IPS-18a (cell line): ENCODE data around the gene MEIS1.

Experiments used
- H3K27ac ChIP-seq: one replicate; pipeline ENCODE4 v1.5.1; 2013; ENCODE audit warnings: low read length
- H3K27me3 ChIP-seq: one replicate; pipeline ENCODE4 v1.6.1; 2013; ENCODE audit warnings: mild to moderate bottlenecking, low read length; ENCODE audit not compliant: control insufficient read depth, insufficient read depth
- H3K36me3 ChIP-seq: one replicate; pipeline ENCODE4 v1.6.1; 2013; ENCODE audit warnings: low read depth, low read length; ENCODE audit not compliant: control insufficient read depth
- H3K4me1 ChIP-seq: one replicate; pipeline ENCODE4 v1.6.1; 2013; ENCODE audit warnings: low read depth, low read length; ENCODE audit not compliant: control insufficient read depth
- H3K4me3 ChIP-seq: one replicate; pipeline ENCODE4 v1.5.1; 2013; ENCODE audit warnings: low read length
- H3K9ac ChIP-seq: one replicate; pipeline ENCODE4 v1.6.1; 2013; ENCODE audit warnings: mild to moderate bottlenecking, low read length, moderate library complexity
- H3K9me3 ChIP-seq: one replicate; pipeline ENCODE4 v1.6.1; 2013; ENCODE audit warnings: low read depth, low read length; ENCODE audit not compliant: control insufficient read depth

MEIS1 gene

GRCh38 chr2:66439812-66440542, 5.1 kb downstream of the MEIS1 start:
- peaks cover 60% of the 10 kb centered on the region for H3K4me1 ChIP-seq
- peaks cover 100% of the 10 kb centered on the region for H3K27me3 ChIP-seq
- H3K27ac ChIP-seq, result no peak overlapping the region
- no peak overlapping the region for H3K9ac ChIP-seq
- no peaks in the 10 kb centered on the region for H3K9me3 ChIP-seq
- peak overlapping the region; percentile 59 for H3K4me3 ChIP-seq
- no peaks in the 10 kb centered on the region for H3K36me3 ChIP-seq

- Histone ChIP-seq H3K9ac (no peak overlapping the region), H3K4me3 (peak overlapping the region; percentile 59), H3K4me1 (peaks cover 64% of the 10 kb centered on the region), H3K27me3 (peaks cover 100% of the 10 kb centered on the region), H3K36me3 (no peaks in the 10 kb centered on the region), H3K9me3 (no peaks in the 10 kb centered on the region), H3K27ac (no peak overlapping the region)
These were observed 6.0 kb downstream of the MEIS1 start for GRCh38 chr2:66440708-66441497.

DNA sequence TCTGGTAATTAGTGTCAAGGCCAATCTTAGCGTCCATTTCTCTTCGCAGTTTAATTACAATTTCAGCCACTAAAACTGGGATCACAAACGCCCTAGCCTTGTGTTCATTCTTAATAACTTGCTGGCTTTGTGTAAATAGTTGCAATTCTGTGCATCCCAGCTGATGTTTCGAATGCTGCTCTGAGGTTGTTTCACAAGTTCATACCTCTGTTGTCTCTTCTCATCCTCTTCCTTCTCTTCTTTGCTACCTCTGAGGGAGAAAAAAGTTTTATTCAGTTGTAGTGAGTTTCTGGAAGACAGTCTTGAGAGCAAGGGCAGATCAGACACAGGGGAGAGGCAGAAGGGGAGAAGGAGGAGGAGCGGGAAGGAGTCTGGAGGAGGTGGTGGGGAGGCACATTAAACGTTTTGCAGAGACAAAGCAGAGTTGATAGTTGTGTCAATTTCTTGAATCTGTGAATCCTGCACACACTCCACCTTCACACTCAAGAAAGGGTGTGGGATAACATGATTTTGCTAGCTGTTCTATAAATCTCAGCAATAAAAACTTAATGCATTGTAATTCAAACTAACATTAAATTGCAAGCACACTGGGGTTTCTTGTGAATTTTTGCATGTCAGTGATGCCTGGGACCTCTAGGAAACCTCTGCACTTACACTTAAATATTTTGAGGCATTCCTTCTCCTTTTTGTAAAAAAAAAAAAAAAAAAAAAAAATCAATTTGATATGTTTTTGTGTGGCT, 6.8 kb downstream of the MEIS1 start:
- no peaks in the 10 kb centered on the region for H3K36me3 ChIP-seq

GRCh38 chr2:66442516-66443185, 7.7 kb downstream of the MEIS1 start:
- Histone ChIP-seq H3K27me3 (peaks cover 100% of the 10 kb centered on the region), H3K27ac (no peak overlapping the region), H3K9ac (no peak overlapping the region), H3K4me3 (no peak overlapping the region), H3K36me3 (no peaks in the 10 kb centered on the region), H3K4me1 (peaks cover 59% of the 10 kb centered on the region), H3K9me3 (no peaks in the 10 kb centered on the region)

More for the DNA sequence above, 6.8 kb downstream of the MEIS1 start:
- H3K9me3 ChIP-seq, result no peaks in the 10 kb centered on the region
- no peak overlapping the region for H3K27ac ChIP-seq
- H3K27me3 ChIP-seq, result peaks cover 100% of the 10 kb centered on the region
- peak overlapping the region; percentile 22 for H3K4me3 ChIP-seq
- peaks cover 58% of the 10 kb centered on the region for H3K4me1 ChIP-seq
- H3K9ac ChIP-seq, result no peak overlapping the region

GRCh38 chr2:66443186-66443978, 8.5 kb downstream of the MEIS1 start:
- peaks cover 52% of the 10 kb centered on the region for H3K4me1 ChIP-seq
- H3K9me3 ChIP-seq, result no peaks in the 10 kb centered on the region
- no peak overlapping the region for H3K9ac ChIP-seq
- H3K27me3 ChIP-seq, result peaks cover 100% of the 10 kb centered on the region
- no peak overlapping the region for H3K27ac ChIP-seq
- H3K4me3 ChIP-seq, result no peak overlapping the region
- no peaks in the 10 kb centered on the region for H3K36me3 ChIP-seq

DNA sequence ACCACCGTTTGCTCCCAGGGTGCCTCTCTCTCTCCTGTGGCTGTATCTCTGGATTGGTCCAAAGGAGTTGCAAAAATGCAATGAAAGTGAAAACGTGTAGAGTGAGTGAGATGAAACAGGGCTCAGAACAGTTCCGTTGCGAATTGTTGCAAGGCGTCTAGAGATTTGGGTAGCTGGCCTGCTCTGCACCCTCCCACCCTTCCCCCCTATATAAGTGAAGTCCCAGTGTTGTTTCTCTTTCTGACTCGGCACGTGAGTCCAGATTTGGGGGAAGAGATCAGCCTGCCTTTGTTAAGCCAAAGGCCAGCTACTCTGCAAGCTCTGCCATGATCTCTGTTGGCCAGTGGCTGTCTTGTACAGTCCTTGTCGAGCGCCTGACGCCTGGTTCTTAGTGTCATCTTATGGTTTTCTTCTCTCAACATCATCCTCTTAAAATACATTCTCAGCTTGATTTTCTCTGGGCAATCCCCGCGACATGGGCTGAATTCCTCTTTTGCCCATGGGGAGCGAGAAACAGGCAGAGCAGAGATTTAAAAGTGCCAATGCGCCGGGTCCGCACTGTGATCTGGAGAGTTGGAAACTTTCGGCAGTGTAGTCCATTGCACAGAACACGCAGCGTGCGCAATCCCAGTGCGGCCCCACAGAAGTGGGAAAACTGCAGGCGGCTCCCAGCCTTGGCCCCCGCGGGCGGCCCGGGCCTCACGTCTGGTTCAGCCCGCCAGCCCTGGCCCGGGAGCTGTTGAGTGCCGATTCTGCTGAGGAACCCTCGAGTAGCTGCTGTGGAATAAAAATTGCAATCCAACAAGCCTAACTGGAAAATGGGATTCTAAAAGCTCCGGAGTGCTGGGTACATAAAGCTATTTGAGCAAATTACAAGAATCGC, 9.3 kb downstream of the MEIS1 start:
- Histone ChIP-seq H3K9me3 (no peaks in the 10 kb centered on the region), H3K27ac (no peak overlapping the region), H3K36me3 (no peaks in the 10 kb centered on the region), H3K4me3 (no peak overlapping the region), H3K4me1 (peaks cover 47% of the 10 kb centered on the region), H3K27me3 (peaks cover 95% of the 10 kb centered on the region), H3K9ac (no peak overlapping the region)

- Histone ChIP-seq H3K27me3 (peaks cover 84% of the 10 kb centered on the region), H3K4me3 (peak overlapping the region; percentile 61)
These were observed 10.4 kb downstream of the MEIS1 start for GRCh38 chr2:66445076-66445924.

GRCh38 chr2:66445925-66446871, 11.3 kb downstream of the MEIS1 start:
- peaks cover 36% of the 10 kb centered on the region for H3K4me1 ChIP-seq
- peaks cover 79% of the 10 kb centered on the region for H3K27me3 ChIP-seq
- H3K36me3 ChIP-seq, result no peaks in the 10 kb centered on the region
- no peak overlapping the region for H3K27ac ChIP-seq
- H3K9me3 ChIP-seq, result no peaks in the 10 kb centered on the region
- H3K9ac ChIP-seq, result no peak overlapping the region
- H3K4me3 ChIP-seq, result peak overlapping the region; percentile 61

More at GRCh38 chr2:66445076-66445924, 10.4 kb downstream of the MEIS1 start:
- H3K36me3 ChIP-seq, result no peaks in the 10 kb centered on the region
- H3K9ac ChIP-seq, result no peak overlapping the region
- H3K9me3 ChIP-seq, result no peaks in the 10 kb centered on the region
- H3K27ac ChIP-seq, result no peak overlapping the region
- peaks cover 37% of the 10 kb centered on the region for H3K4me1 ChIP-seq

- Histone ChIP-seq H3K36me3 (no peaks in the 10 kb centered on the region), H3K9ac (no peak overlapping the region), H3K4me3 (peak overlapping the region; percentile 61)
These were observed 12.0 kb downstream of the MEIS1 start for GRCh38 chr2:66446941-66447340.

More at GRCh38 chr2:66446941-66447340, 12.0 kb downstream of the MEIS1 start:
- peaks cover 71% of the 10 kb centered on the region for H3K27me3 ChIP-seq
- no peak overlapping the region for H3K27ac ChIP-seq
- H3K4me1 ChIP-seq, result peaks cover 28% of the 10 kb centered on the region
- no peaks in the 10 kb centered on the region for H3K9me3 ChIP-seq
